Small intestine (tissue), 7 donors: Measurements from ENCODE around the gene JARID2. TPM values are rescaled to one million over a fixed set of nuclear protein-coding genes. Genes with fewer than 3 reads are reported as not detected.

Experiments
- DNase-seq, 2 donors: peaks; one replicate each; pipeline versions ENCODE4 v3.0.0 to v3.0.0-alpha.2; 2013
- FAIRE-seq: peaks from 2 replicates; lab custom pipeline; 2012; peaks lifted over from hg19 to GRCh38; lab: Jason Lieb, UNC
- H3K27ac ChIP-seq, 3 donors: one replicate each; pipeline ENCODE4 v1.5.1; 2013; ENCODE audit warnings: low read length in 2 of 3, mild to moderate bottlenecking in 2 of 3, control low read depth in 1 of 3, inconsistent platforms in 1 of 3, low read depth in 1 of 3, moderate library complexity in 1 of 3
- H3K27me3 ChIP-seq, 3 donors: one replicate each; pipeline ENCODE4 v1.6.1; 2013; ENCODE audit warnings: low read length in 3 of 3, inconsistent platforms in 1 of 3; ENCODE audit not compliant: control insufficient read depth in 3 of 3, insufficient read depth in 3 of 3
- H3K36me3 ChIP-seq, 3 donors: one replicate each; pipeline ENCODE4 v1.6.1; 2013; ENCODE audit warnings: low read length in 3 of 3, inconsistent platforms in 1 of 3, low read depth in 1 of 3, mild to moderate bottlenecking in 1 of 3, moderate library complexity in 1 of 3; ENCODE audit not compliant: control insufficient read depth in 3 of 3, insufficient read depth in 2 of 3
- H3K4me1 ChIP-seq, 3 donors: one replicate each; pipeline ENCODE4 v1.6.1; 2013; ENCODE audit warnings: low read length in 2 of 3, inconsistent platforms in 1 of 3, low read depth in 1 of 3, mild to moderate bottlenecking in 1 of 3, moderate library complexity in 1 of 3; ENCODE audit not compliant: control insufficient read depth in 3 of 3, insufficient read depth in 2 of 3
- H3K4me3 ChIP-seq, 3 donors: one replicate each; pipeline ENCODE4 v1.5.1; 2013; ENCODE audit warnings: low read length in 3 of 3, control low read depth in 1 of 3, inconsistent platforms in 1 of 3, low read depth in 1 of 3, mild to moderate bottlenecking in 1 of 3, moderate library complexity in 1 of 3
- H3K9me3 ChIP-seq, 2 donors: one replicate each; pipeline ENCODE4 v1.6.1; 2013; ENCODE audit warnings: low read depth in 1 of 2, low read length in 1 of 2; ENCODE audit not compliant: control insufficient read depth in 2 of 2, insufficient read depth in 1 of 2
- WGBS, 3 donors: extraction: QIAGEN DNeasy Blood & Tissue Kit; methylation state at CpG; one replicate each; pipeline ENCODE4 v1.1.7; 2013; 5-methylcytosine and 5-hydroxymethylcytosine counted together
- polyA plus RNA-seq, 4 donors: library from polyadenylated mRNA; stranded (reverse) in 3 of 4; unstranded in 1 of 4; fragments of 200-250 nt in 3 of 4; fragments of 120-200 nt in 1 of 4; gene quantifications; one replicate each; pipeline versions ENCODE4 v1.2.1 to v1.2.3, GENCODE V29; 2013
- donor health status: healthy with polysubstance abuse.
- donor health status: control.
- donor health status: control.
- donor health status: Bipolar disorder and iron deficiency.
- donor health status: healthy.

JARID2 gene
- polyA plus RNA-seq, 4 donors: 4.9 to 10.5 (median 6.7) TPM

DNA sequence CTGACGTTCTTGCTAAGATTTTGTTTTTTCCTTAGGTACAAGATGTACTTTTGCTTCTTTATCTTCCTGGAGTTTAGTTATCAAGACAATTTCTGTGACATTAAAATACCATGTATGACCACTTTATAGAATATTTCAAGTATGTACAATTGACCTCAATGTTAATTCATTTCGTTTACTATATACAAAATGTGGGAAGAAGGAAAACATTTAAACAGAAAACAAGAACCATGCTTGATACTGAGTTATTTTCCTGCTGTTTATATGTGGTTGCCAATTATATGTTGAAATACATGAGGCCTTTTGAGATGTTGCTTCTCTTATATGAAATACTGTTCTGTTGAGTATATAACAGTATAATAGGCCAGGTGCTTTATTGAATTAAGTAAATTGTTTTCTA lies 184.3 kb downstream of the JARID2 start:
- no peak overlapping the region for H3K4me3 ChIP-seq
- DNase-seq (no peak), FAIRE-seq (no peak)
- 72 to 84% (median 83%) methylated on average over 2 of the region's 2 CpGs for WGBS, 3 donors
- peaks cover 2 to 29% (median 27%) of the 10 kb centered on the region in 3 donors for H3K4me1 ChIP-seq
- H3K27ac ChIP-seq: no peak overlapping the region
- no peaks in the 10 kb centered on the region for H3K27me3 ChIP-seq
- no peaks in the 10 kb centered on the region for H3K36me3 ChIP-seq
- peaks cover 0 to under 1% of the 10 kb centered on the region in 2 donors for H3K9me3 ChIP-seq

DNA sequence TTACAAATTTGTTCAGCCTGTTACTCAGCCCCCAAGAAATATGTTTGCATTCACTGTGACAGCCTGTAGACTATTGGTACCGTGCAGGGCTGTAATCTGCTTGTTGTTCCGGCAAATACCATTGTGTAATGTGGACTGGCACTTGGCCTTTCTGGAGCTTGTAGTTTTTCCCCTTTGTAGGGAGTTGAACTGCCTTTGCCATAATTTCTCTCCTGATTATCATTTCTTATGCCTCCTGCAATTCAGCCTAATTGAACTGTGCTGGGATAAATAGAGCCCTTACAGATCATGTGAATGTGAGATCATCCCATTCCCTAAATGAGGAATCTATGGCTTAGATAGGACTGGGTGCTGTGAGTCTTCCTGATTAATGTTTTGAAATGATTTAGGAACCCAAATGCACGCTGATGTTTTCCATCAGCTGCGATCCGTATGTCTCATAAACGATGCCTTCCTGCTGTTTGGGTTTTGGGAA lies 185.1 kb downstream of the JARID2 start:
- peaks cover 0 to 3% of the 10 kb centered on the region in 2 donors for H3K9me3 ChIP-seq
- FAIRE-seq: no peak
- H3K27me3 ChIP-seq: no peaks in the 10 kb centered on the region
- WGBS, 3 donors: 77 to 94% (median 88%) methylated on average over 6 of the region's 6 CpGs
- no peaks in the 10 kb centered on the region for H3K36me3 ChIP-seq
- peak overlapping the region in 2 of 3 donors; percentile 12 to 42 for H3K27ac ChIP-seq
- no peak overlapping the region for H3K4me3 ChIP-seq
- peaks cover 2 to 29% (median 27%) of the 10 kb centered on the region in 3 donors for H3K4me1 ChIP-seq
- DNase-seq: no peak

DNA sequence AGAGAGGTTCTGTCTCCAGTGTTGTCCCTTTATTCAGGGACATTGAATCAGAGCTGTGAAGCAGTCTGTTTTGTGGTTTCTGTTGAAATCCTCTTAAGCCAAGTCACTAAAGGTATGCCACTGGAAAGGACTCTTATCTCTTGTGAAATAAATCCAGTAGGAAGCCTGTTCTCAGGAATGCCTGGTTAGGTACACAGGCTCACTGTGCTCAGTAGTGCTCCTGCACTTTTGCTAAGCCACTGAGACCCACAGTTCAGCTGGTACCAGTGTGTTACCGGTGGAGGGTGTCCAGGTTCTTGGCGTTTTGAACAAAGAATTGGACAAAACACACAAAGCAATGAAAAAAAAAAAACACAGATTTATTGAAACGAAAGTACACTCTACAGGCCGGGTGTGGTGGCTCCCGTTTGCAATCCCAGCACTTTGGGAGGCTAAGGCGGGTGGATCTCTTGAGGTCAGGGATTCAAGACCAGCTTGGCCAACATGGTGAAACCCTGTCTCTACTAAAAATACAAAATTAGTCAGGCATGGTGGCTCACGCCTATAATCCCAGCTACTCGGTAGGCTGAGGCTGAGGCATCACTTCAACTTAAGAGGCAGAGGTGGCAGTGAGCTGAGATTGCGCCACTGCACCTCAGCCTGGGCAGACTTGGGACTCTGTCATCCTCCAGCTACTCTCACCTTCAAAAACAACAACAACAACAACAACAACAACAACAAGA lies 186.1 kb downstream of the JARID2 start:
- Histone ChIP-seq H3K9me3 (peaks cover 0 to 3% of the 10 kb centered on the region in 2 donors), H3K4me3 (no peak overlapping the region), H3K4me1 (peaks cover 2 to 29% (median 27%) of the 10 kb centered on the region in 3 donors), H3K27me3 (no peaks in the 10 kb centered on the region), H3K27ac (peak overlapping the region in 1 of 3 donors; percentile 42), H3K36me3 (no peaks in the 10 kb centered on the region)
- FAIRE-seq (no peak), DNase-seq (peak; percentile 50 to 59)
- 22 to 68% (median 42%) methylated on average over 9 of the region's 9 CpGs for WGBS, 3 donors

GRCh38 chr6:15433511-15433861 lies 187.6 kb downstream of the JARID2 start:
- Histone ChIP-seq H3K27me3 (no peaks in the 10 kb centered on the region), H3K9me3 (peaks cover 0 to 3% of the 10 kb centered on the region in 2 donors), H3K4me1 (peaks cover 2 to 29% (median 20%) of the 10 kb centered on the region in 3 donors), H3K27ac (no peak overlapping the region), H3K4me3 (no peak overlapping the region), H3K36me3 (no peaks in the 10 kb centered on the region)
- FAIRE-seq: no peak
- WGBS, 3 donors: 54 to 86% (median 72%) methylated on average over 2 of the region's 2 CpGs
- DNase-seq: no peak

- Histone ChIP-seq H3K27ac (no peak overlapping the region), H3K9me3 (peaks cover 0 to 3% of the 10 kb centered on the region in 2 donors), H3K4me1 (peaks cover 2 to 33% (median 20%) of the 10 kb centered on the region in 3 donors), H3K27me3 (no peaks in the 10 kb centered on the region), H3K36me3 (no peaks in the 10 kb centered on the region), H3K4me3 (no peak overlapping the region)
- DNase-seq (no peak), FAIRE-seq (no peak)
- 68 to 92% (median 70%) methylated on average over 1 of the region's 1 CpG for WGBS, 3 donors
Measured at GRCh38 chr6:15434263-15434662, 188.4 kb downstream of the JARID2 start.

GRCh38 chr6:15434823-15435380 lies 189.0 kb downstream of the JARID2 start:
- FAIRE-seq: no peak
- 97 to 99% (median 97%) methylated on average over 2 of the region's 2 CpGs for WGBS, 3 donors
- Histone ChIP-seq H3K36me3 (no peaks in the 10 kb centered on the region), H3K27me3 (no peaks in the 10 kb centered on the region), H3K4me3 (no peak overlapping the region), H3K9me3 (peaks cover 0 to 3% of the 10 kb centered on the region in 2 donors), H3K4me1 (peaks cover 2 to 37% (median 18%) of the 10 kb centered on the region in 3 donors), H3K27ac (no peak overlapping the region)
- no peak for DNase-seq

DNA sequence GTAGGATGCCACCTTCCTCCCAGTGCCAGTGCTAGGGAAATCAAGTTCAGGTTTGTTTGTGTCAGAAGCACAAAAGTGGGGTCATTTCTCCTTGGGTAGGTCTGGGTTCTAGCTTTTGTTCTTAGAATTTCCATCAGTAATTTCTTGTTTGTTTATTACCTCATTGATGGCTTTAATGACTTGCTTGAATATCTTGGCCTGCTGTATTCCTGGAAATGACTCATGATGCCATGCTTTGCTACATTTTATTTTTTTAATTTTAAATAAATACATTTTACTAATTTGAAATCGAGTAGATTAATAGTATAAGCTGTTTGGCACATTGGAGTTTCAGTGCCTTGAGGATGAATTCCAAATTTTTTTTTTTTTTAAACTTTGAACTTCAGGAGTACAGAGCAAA lies 189.6 kb downstream of the JARID2 start:
- no peak overlapping the region for H3K27ac ChIP-seq
- no peak overlapping the region for H3K4me3 ChIP-seq
- H3K4me1 ChIP-seq: peaks cover 2 to 39% (median 18%) of the 10 kb centered on the region in 3 donors
- no peaks in the 10 kb centered on the region for H3K36me3 ChIP-seq
- FAIRE-seq: no peak
- 85 to 92% (median 86%) methylated on average over 1 of the region's 1 CpG for WGBS, 3 donors
- H3K9me3 ChIP-seq: peaks cover 0 to 3% of the 10 kb centered on the region in 2 donors
- DNase-seq: no peak
- no peaks in the 10 kb centered on the region for H3K27me3 ChIP-seq

DNA sequence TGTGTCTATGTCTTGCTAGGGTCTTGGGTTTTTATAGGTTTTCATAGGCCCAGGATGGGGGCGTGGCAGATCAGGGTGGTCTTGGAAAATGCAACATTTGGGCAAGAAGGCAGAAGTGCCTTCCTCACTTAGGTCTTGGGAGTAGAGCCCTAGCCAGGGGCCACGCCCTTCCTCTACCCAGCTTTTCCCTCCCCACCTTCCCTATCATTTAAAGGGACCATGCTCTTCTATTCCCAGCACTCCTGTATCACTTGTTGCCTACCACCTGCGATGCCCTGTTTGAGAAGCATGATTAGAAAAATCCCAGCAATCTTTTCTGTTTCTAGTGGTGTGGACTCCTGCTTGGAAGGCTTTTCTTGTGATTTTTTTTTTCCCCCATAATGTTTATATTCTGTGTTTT lies 190.6 kb downstream of the JARID2 start:
- Histone ChIP-seq H3K4me1 (peaks cover 2 to 32% (median 8%) of the 10 kb centered on the region in 3 donors), H3K9me3 (peaks cover 0 to 3% of the 10 kb centered on the region in 2 donors), H3K4me3 (no peak overlapping the region), H3K36me3 (no peaks in the 10 kb centered on the region), H3K27me3 (no peaks in the 10 kb centered on the region), H3K27ac (no peak overlapping the region)
- no peak for DNase-seq
- FAIRE-seq: no peak
- WGBS, 3 donors: 89 to 96% (median 91%) methylated on average over 3 of the region's 3 CpGs
